Airway epithelial cell (primary cell): ENCODE data around the gene BCO1. TPM values are rescaled to one million over a fixed set of nuclear protein-coding genes. Genes with fewer than 3 reads are reported as not detected.

Experiments
- total RNA-seq: library from RNA; depleted of rRNA; stranded (reverse); fragments of >200 nt; gene quantifications from 2 replicates; pipeline ENCODE4 v1.2.3, GENCODE V29; 2015

The BCO1 gene
- total RNA-seq: not detected in 2 replicates

GRCh38 chr16:81238296-81239011 lies at the start of gene BCO1:
Gene BCO1, plus strand, starts transcription at chr16:81238689. Its CDS starts 220 bp downstream, at chr16:81238909.

GRCh38 chr16:81314603-81315270 lies 76.2 kb downstream of the BCO1 start, which contains the start of gene GAN:
Gene GAN, plus strand, starts transcription at chr16:81314962. Its CDS starts 152 bp downstream, at chr16:81315114.

Other genes starting within 250 kb of the BCO1 start
- gene CMC2, start 231.8 kb upstream of the BCO1 start, total RNA-seq: 60.6 and 72.0 TPM in 2 replicates
- gene CENPN, start 231.5 kb upstream of the BCO1 start, total RNA-seq: 26.9 and 32.4 TPM in 2 replicates
- gene ATMIN, start 202.8 kb upstream of the BCO1 start, total RNA-seq: 21.9 and 27.9 TPM in 2 replicates
- gene C16orf46, start 161.5 kb upstream of the BCO1 start, total RNA-seq: 0.21 TPM in 1 of 2 replicates, not detected in the other
- 36.6 and 37.5 TPM in 2 replicates for gene GCSH, start 142.3 kb upstream of the BCO1 start, total RNA-seq
- 6.5 and 7.8 TPM in 2 replicates for gene GAN, start 76.3 kb downstream of the BCO1 start, total RNA-seq
- 20.9 and 34.7 TPM in 2 replicates for gene CMIP, start 206.1 kb downstream of the BCO1 start, total RNA-seq